Measurements from ENCODE around the gene SOX6.

DNA sequence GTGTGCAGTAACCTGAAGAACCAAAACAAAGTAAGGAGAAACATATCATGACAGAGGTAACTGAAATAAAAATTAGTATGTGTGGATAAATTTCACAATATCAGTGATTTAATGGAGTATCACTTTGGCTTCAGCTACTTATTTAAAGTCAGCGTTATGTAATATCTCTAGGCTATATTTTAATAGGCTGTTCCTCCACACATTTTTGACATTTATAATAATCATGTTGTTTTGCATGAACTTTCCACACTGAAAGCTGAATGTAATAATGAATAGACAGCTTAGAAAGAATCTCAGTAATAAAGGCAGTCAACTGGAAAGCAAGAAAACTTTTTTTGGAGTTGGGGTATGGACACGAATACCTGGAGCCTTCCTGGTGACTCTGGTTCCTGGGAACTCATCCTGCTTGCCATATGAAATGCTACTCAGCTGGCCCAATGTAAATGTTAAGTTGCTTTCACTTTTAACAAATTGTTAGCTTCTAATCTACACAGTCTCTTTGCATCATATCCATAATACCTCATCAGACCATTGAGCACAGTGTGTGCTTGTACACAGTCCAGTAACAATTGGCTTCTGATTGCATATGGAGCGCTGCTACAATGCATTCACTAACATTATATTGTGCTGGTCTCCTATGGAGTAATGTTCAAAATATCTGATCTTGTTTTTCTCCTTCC lies 257.7 kb downstream of the SOX6 start:
- TF ChIP-seq, protein P1, sequence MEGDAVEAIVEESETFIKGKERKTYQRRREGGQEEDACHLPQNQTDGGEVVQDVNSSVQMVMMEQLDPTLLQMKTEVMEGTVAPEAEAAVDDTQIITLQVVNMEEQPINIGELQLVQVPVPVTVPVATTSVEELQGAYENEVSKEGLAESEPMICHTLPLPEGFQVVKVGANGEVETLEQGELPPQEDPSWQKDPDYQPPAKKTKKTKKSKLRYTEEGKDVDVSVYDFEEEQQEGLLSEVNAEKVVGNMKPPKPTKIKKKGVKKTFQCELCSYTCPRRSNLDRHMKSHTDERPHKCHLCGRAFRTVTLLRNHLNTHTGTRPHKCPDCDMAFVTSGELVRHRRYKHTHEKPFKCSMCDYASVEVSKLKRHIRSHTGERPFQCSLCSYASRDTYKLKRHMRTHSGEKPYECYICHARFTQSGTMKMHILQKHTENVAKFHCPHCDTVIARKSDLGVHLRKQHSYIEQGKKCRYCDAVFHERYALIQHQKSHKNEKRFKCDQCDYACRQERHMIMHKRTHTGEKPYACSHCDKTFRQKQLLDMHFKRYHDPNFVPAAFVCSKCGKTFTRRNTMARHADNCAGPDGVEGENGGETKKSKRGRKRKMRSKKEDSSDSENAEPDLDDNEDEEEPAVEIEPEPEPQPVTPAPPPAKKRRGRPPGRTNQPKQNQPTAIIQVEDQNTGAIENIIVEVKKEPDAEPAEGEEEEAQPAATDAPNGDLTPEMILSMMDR (conservative IDR thresholded peaks at IDR 0.05 in 1 of 2, IDR thresholded peaks at IDR 0.05 in 1 of 2; ENCODE audit: extremely low read depth in 1 of 2, insufficient read depth in 1 of 2, low read depth in 1 of 2, low read length in 2 of 2): no peak
- TF ChIP-seq EZH2 (IDR thresholded peaks at IDR 0.05; ENCODE audit: borderline replicate concordance, low read length): no peak

Data from mammary epithelial cell (primary cell).